HG02678 (cell line): Measurements from ENCODE around the gene CYP46A1.
A peak's percentile ranks its signal among the peaks of the same experiment; 100 is the strongest.
"Not testable (repeated sequence)": the region's sequence is repeated elsewhere in the genome, so short reads cannot be mapped to it uniquely, and the experiment has no call there.

ENCODE experiments used
- ATAC-seq: cut with Tn5 transposase; IDR thresholded peaks from one replicate; pipeline ENCODE4 v1.9.1; 2021; ENCODE audit warnings: mild to moderate bottlenecking, moderate library complexity; ENCODE audit not compliant: unreplicated experiment

Gene CYP46A1

GRCh38 chr14:99656171-99656570, 27.9 kb upstream of the CYP46A1 start:
- ATAC-seq, result no peak

- ATAC-seq, result no peak
These were observed 26.4 kb upstream of the CYP46A1 start for GRCh38 chr14:99657645-99658155.

- no peak for ATAC-seq
These were observed 25.8 kb upstream of the CYP46A1 start for GRCh38 chr14:99658218-99658845.

GRCh38 chr14:99659333-99659741, 24.8 kb upstream of the CYP46A1 start:
- no peak for ATAC-seq

GRCh38 chr14:99660006-99660566, 24.0 kb upstream of the CYP46A1 start:
- ATAC-seq, result no peak

- no peak for ATAC-seq
These were observed 23.3 kb upstream of the CYP46A1 start for GRCh38 chr14:99660794-99661193.

- not testable (repeated sequence) for ATAC-seq
These were observed 22.9 kb upstream of the CYP46A1 start for GRCh38 chr14:99661206-99661605.

- no peak for ATAC-seq
These were observed 21.3 kb upstream of the CYP46A1 start for GRCh38 chr14:99662846-99663245.

GRCh38 chr14:99663386-99664057, 20.6 kb upstream of the CYP46A1 start:
- ATAC-seq, result no peak

GRCh38 chr14:99664058-99664936, 19.8 kb upstream of the CYP46A1 start:
- ATAC-seq, result no peak

GRCh38 chr14:99664937-99665273, 19.2 kb upstream of the CYP46A1 start:
- peak; percentile 44 for ATAC-seq

- no peak for ATAC-seq
These were observed 17.6 kb upstream of the CYP46A1 start for GRCh38 chr14:99666533-99666932.

GRCh38 chr14:99667045-99667444, 17.1 kb upstream of the CYP46A1 start:
- no peak for ATAC-seq

- ATAC-seq, result no peak
These were observed 16.3 kb upstream of the CYP46A1 start for GRCh38 chr14:99667821-99668220.

GRCh38 chr14:99668307-99669295, 15.5 kb upstream of the CYP46A1 start:
- no peak for ATAC-seq

- ATAC-seq, result no peak
These were observed 13.5 kb upstream of the CYP46A1 start for GRCh38 chr14:99670361-99671234.

GRCh38 chr14:99671235-99672224, 12.6 kb upstream of the CYP46A1 start:
- no peak for ATAC-seq
